ENCODE data around the gene HS3ST3B1. TPM values are rescaled to one million over a fixed set of nuclear protein-coding genes. Genes with fewer than 3 reads are reported as not detected.

Gene HS3ST3B1
- total and polyA plus RNA-seq, 3 donors from 2014 or later, result 1.5 to 2.1 (median 1.9) TPM

- no peaks in the 10 kb centered on the region for H3K4me1 ChIP-seq
- WGBS, 2 donors, result 54 to 61% methylated on average over 5 of the region's 5 CpGs
Measured at GRCh38 chr17:14353861-14354474, 53.1 kb downstream of the HS3ST3B1 start.

GRCh38 chr17:14354807-14355206 is 53.9 kb downstream of the HS3ST3B1 start:
- DNase-seq, result no peak
- WGBS, 2 donors, result 93 to 100% methylated on average over 2 of the region's 2 CpGs
- no peaks in the 10 kb centered on the region for H3K27me3 ChIP-seq

More at GRCh38 chr17:14353861-14354474, 53.1 kb downstream of the HS3ST3B1 start:
- no peak overlapping the region for H3K27ac ChIP-seq
- no peaks in the 10 kb centered on the region for H3K36me3 ChIP-seq (ENCODE audit: low read depth, missing control alignments)
- no peaks in the 10 kb centered on the region for H3K27me3 ChIP-seq
- no peaks in the 10 kb centered on the region for H3K9me3 ChIP-seq
- H3K4me3 ChIP-seq, result no peak overlapping the region
- DNase-seq, result no peak
- intact Hi-C loops (cut with DNase I; ENCODE audit: low total_unique reads), result no loop called here
- TF ChIP-seq CTCF (IDR thresholded peaks at IDR 0.05) (no peak), POLR2A (IDR thresholded peaks at IDR 0.05) (no peak)

GRCh38 chr17:14355556-14355955 is 54.7 kb downstream of the HS3ST3B1 start:
- Histone ChIP-seq H3K9me3 (no peaks in the 10 kb centered on the region), H3K36me3 (ENCODE audit: low read depth, missing control alignments) (no peaks in the 10 kb centered on the region), H3K27me3 (no peaks in the 10 kb centered on the region), H3K4me3 (no peak overlapping the region), H3K4me1 (no peaks in the 10 kb centered on the region), H3K27ac (no peak overlapping the region)
- intact Hi-C loops (cut with DNase I; ENCODE audit: low total_unique reads), result no loop called here
- TF ChIP-seq POLR2A (IDR thresholded peaks at IDR 0.05) (no peak), CTCF (IDR thresholded peaks at IDR 0.05) (no peak)
- DNase-seq, result no peak

More at GRCh38 chr17:14354807-14355206, 53.9 kb downstream of the HS3ST3B1 start:
- no peaks in the 10 kb centered on the region for H3K36me3 ChIP-seq (ENCODE audit: low read depth, missing control alignments)
- TF ChIP-seq CTCF (IDR thresholded peaks at IDR 0.05) (no peak), POLR2A (IDR thresholded peaks at IDR 0.05) (no peak)
- no peak overlapping the region for H3K4me3 ChIP-seq
- no peak overlapping the region for H3K27ac ChIP-seq
- intact Hi-C loops (cut with DNase I; ENCODE audit: low total_unique reads), result no loop called here
- no peaks in the 10 kb centered on the region for H3K9me3 ChIP-seq
- H3K4me1 ChIP-seq, result no peaks in the 10 kb centered on the region

GRCh38 chr17:14359163-14360020 is 58.5 kb downstream of the HS3ST3B1 start:
- intact Hi-C loops (cut with DNase I; ENCODE audit: low total_unique reads), result no loop called here
- H3K27ac ChIP-seq, result no peak overlapping the region
- no peak for DNase-seq
- TF ChIP-seq CTCF (IDR thresholded peaks at IDR 0.05) (no peak), POLR2A (IDR thresholded peaks at IDR 0.05) (no peak)
- no peaks in the 10 kb centered on the region for H3K4me1 ChIP-seq
- no peaks in the 10 kb centered on the region for H3K9me3 ChIP-seq
- H3K27me3 ChIP-seq, result no peaks in the 10 kb centered on the region
- no peaks in the 10 kb centered on the region for H3K36me3 ChIP-seq (ENCODE audit: low read depth, missing control alignments)
- H3K4me3 ChIP-seq, result no peak overlapping the region
- WGBS, 2 donors, result 72 to 73% methylated on average over 8 of the region's 8 CpGs
